ENCODE measurements around the gene RAB34. TPM values are rescaled to one million over a fixed set of nuclear protein-coding genes. Genes with fewer than 3 reads are reported as not detected.

RAB34 gene
- total RNA-seq, 1 experiment from 2014 or later, result 158 TPM

- H3K36me3 ChIP-seq (ENCODE audit: insufficient read depth, low read length, poor library complexity, severe bottlenecking), result peaks cover 22% of the 10 kb centered on the region
- H3K4me3 ChIP-seq (ENCODE audit: low read depth, low read length, poor library complexity, severe bottlenecking), result no peak overlapping the region
- ChIA-PET POLR2A (ENCODE audit: low non-redundant PET) (no interaction called here), CTCF (no interaction called here)
- no TSS peak for BruUV-seq (replicated peaks)
- DNase-seq (ENCODE audit: low spot score), result no peak
- TF ChIP-seq EZH2 (IDR thresholded peaks at IDR 0.05; ENCODE audit: borderline replicate concordance, low read depth, low read length, poor library complexity, severe bottlenecking) (no peak), CTCF (conservative IDR thresholded peaks at IDR 0.05; ENCODE audit: low read depth, low read length) (no peak)
- H3K9me3 ChIP-seq (ENCODE audit: low read depth, low read length, poor library complexity, severe bottlenecking), result no peaks in the 10 kb centered on the region
- H3K27me3 ChIP-seq (replicated peaks; ENCODE audit: insufficient read depth, low read depth, low read length, poor library complexity), result no peaks in the 10 kb centered on the region
- intact Hi-C loops (cut with micrococcal nuclease; ENCODE audit: unreplicated experiment), result no loop called here
- H3K4me1 ChIP-seq (ENCODE audit: insufficient read depth, low read length, poor library complexity, severe bottlenecking), result peaks cover 35% of the 10 kb centered on the region
- H3K27ac ChIP-seq (ENCODE audit: low read depth, low read length, poor library complexity, severe bottlenecking), result no peak overlapping the region
Measured at GRCh38 chr17:28758411-28759121, 40.9 kb upstream of the RAB34 start.

GRCh38 chr17:28756049-28756804 lies 38.6 kb upstream of the RAB34 start:
- TF ChIP-seq CTCF (conservative IDR thresholded peaks at IDR 0.05; ENCODE audit: low read depth, low read length) (no peak), EZH2 (IDR thresholded peaks at IDR 0.05; ENCODE audit: borderline replicate concordance, low read depth, low read length, poor library complexity, severe bottlenecking) (no peak)
- intact Hi-C loops (cut with micrococcal nuclease; ENCODE audit: unreplicated experiment), result no loop called here
- ChIA-PET POLR2A (ENCODE audit: low non-redundant PET) (no interaction called here), CTCF (no interaction called here)
- no TSS peak for BruUV-seq (replicated peaks)
- no peak overlapping the region for H3K4me3 ChIP-seq (ENCODE audit: low read depth, low read length, poor library complexity, severe bottlenecking)
- peaks cover 22% of the 10 kb centered on the region for H3K4me1 ChIP-seq (ENCODE audit: insufficient read depth, low read length, poor library complexity, severe bottlenecking)
- H3K27ac ChIP-seq (ENCODE audit: low read depth, low read length, poor library complexity, severe bottlenecking), result no peak overlapping the region
- no peak for DNase-seq (ENCODE audit: low spot score)
- H3K27me3 ChIP-seq (replicated peaks; ENCODE audit: insufficient read depth, low read depth, low read length, poor library complexity), result no peaks in the 10 kb centered on the region
- no peaks in the 10 kb centered on the region for H3K9me3 ChIP-seq (ENCODE audit: low read depth, low read length, poor library complexity, severe bottlenecking)
- peaks cover 25% of the 10 kb centered on the region for H3K36me3 ChIP-seq (ENCODE audit: insufficient read depth, low read length, poor library complexity, severe bottlenecking)

- BruUV-seq (replicated peaks), result no TSS peak
- CTCF ChIA-PET, result no interaction called here
- no peak for DNase-seq (ENCODE audit: low spot score)
- H3K4me3 ChIP-seq (ENCODE audit: low read depth, low read length, poor library complexity, severe bottlenecking), result no peak overlapping the region
- H3K36me3 ChIP-seq (ENCODE audit: insufficient read depth, low read length, poor library complexity, severe bottlenecking), result peaks cover 31% of the 10 kb centered on the region
- peaks cover 17% of the 10 kb centered on the region for H3K4me1 ChIP-seq (ENCODE audit: insufficient read depth, low read length, poor library complexity, severe bottlenecking)
- H3K27ac ChIP-seq (ENCODE audit: low read depth, low read length, poor library complexity, severe bottlenecking), result no peak overlapping the region
- no peaks in the 10 kb centered on the region for H3K9me3 ChIP-seq (ENCODE audit: low read depth, low read length, poor library complexity, severe bottlenecking)
- H3K27me3 ChIP-seq (replicated peaks; ENCODE audit: insufficient read depth, low read depth, low read length, poor library complexity), result no peaks in the 10 kb centered on the region
- no peak for TF ChIP-seq EZH2 (IDR thresholded peaks at IDR 0.05; ENCODE audit: borderline replicate concordance, low read depth, low read length, poor library complexity, severe bottlenecking)
- no peak for TF ChIP-seq CTCF (conservative IDR thresholded peaks at IDR 0.05; ENCODE audit: low read depth, low read length)
- intact Hi-C loops (cut with micrococcal nuclease; ENCODE audit: unreplicated experiment), result no loop called here
- POLR2A ChIA-PET (ENCODE audit: low non-redundant PET), result no interaction called here
Measured at GRCh38 chr17:28755486-28755885, 37.8 kb upstream of the RAB34 start.
